Measurements from ENCODE around the gene MAST4.

Gene MAST4

GRCh38 chr5:67205981-67206380, 609.8 kb downstream of the MAST4 start:
- no peak for TF ChIP-seq CTCF (IDR thresholded peaks at IDR 0.05; ENCODE audit: low read depth, low read length, missing control alignments)
- in situ Hi-C loops (cut with HindIII; ENCODE audit: low pct_ligation_motif_present, low sequenced_read_pairs): no loop called here
- Histone ChIP-seq H3K36me3 (replicated peaks) (no peaks in the 10 kb centered on the region), H3K4me3 (ENCODE audit: low read depth, low read length) (no peak overlapping the region), H3K27me3 (replicated peaks) (no peaks in the 10 kb centered on the region), H3K27ac (no peak overlapping the region)
- DNase-seq: no peak

DNA sequence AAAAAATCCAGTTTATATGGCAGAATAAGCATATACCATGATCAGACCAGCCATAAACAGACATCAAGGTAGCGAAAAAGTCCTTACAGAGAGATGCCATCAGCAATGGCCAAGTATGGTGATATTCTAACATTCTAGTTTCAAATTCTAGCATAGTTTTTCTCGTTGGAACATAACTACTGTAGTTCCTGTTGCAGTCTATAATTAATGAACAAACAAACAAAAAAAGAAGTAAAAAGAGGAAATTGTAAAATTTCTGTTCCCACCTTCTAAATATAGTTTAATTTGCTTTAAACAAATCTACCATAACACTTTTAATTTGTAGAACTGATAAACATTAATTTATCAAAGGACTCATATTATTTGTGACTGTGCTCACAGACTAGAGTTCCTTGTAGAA, 610.3 kb downstream of the MAST4 start:
- TF ChIP-seq CTCF (IDR thresholded peaks at IDR 0.05; ENCODE audit: low read depth, low read length, missing control alignments): no peak
- H3K36me3 ChIP-seq (replicated peaks): no peaks in the 10 kb centered on the region
- no peak overlapping the region for H3K4me3 ChIP-seq (ENCODE audit: low read depth, low read length)
- no peak for DNase-seq
- H3K27me3 ChIP-seq (replicated peaks): no peaks in the 10 kb centered on the region
- in situ Hi-C loops (cut with HindIII; ENCODE audit: low pct_ligation_motif_present, low sequenced_read_pairs): no loop called here
- H3K27ac ChIP-seq: no peak overlapping the region

DNA sequence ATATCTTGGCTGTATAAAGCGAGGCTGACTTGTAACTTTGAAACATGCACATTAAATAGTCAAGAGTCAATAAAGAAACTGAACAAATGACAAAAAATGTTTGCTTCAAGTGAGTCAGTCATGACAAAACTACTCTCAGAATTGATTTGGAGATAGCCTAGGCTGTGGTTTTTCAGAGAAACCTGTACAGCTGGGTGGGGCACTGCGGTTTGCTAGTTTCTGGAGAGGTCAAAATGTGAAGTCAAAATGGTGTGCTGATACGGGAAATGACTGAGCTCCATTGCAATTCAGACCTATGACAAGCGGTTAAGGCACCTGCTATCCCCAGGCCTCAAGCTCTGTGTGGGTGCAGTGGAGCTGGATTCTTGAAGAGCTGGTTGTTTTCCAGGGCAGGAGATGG, 610.7 kb downstream of the MAST4 start:
- H3K36me3 ChIP-seq (replicated peaks): no peaks in the 10 kb centered on the region
- H3K27ac ChIP-seq: no peak overlapping the region
- in situ Hi-C loops (cut with HindIII; ENCODE audit: low pct_ligation_motif_present, low sequenced_read_pairs): no loop called here
- no peaks in the 10 kb centered on the region for H3K27me3 ChIP-seq (replicated peaks)
- no peak for TF ChIP-seq CTCF (IDR thresholded peaks at IDR 0.05; ENCODE audit: low read depth, low read length, missing control alignments)
- no peak overlapping the region for H3K4me3 ChIP-seq (ENCODE audit: low read depth, low read length)
- peak; percentile 9 for DNase-seq

GRCh38 chr5:67208403-67208802, 612.2 kb downstream of the MAST4 start:
- in situ Hi-C loops (cut with HindIII; ENCODE audit: low pct_ligation_motif_present, low sequenced_read_pairs): no loop called here
- H3K36me3 ChIP-seq (replicated peaks): no peaks in the 10 kb centered on the region
- H3K27ac ChIP-seq: no peak overlapping the region

GRCh38 chr5:67209141-67209771, 613.1 kb downstream of the MAST4 start:
- Histone ChIP-seq H3K4me3 (ENCODE audit: low read depth, low read length) (no peak overlapping the region), H3K36me3 (replicated peaks) (no peaks in the 10 kb centered on the region), H3K27me3 (replicated peaks) (no peaks in the 10 kb centered on the region), H3K27ac (no peak overlapping the region)
- peak; percentile 66 for DNase-seq
- peak; percentile 73 for TF ChIP-seq CTCF (IDR thresholded peaks at IDR 0.05; ENCODE audit: low read depth, low read length, missing control alignments)
- in situ Hi-C loops (cut with HindIII; ENCODE audit: low pct_ligation_motif_present, low sequenced_read_pairs): no loop called here

More at GRCh38 chr5:67208403-67208802, 612.2 kb downstream of the MAST4 start:
- no peak overlapping the region for H3K4me3 ChIP-seq (ENCODE audit: low read depth, low read length)
- TF ChIP-seq CTCF (IDR thresholded peaks at IDR 0.05; ENCODE audit: low read depth, low read length, missing control alignments): no peak
- no peaks in the 10 kb centered on the region for H3K27me3 ChIP-seq (replicated peaks)
- DNase-seq: no peak

DNA sequence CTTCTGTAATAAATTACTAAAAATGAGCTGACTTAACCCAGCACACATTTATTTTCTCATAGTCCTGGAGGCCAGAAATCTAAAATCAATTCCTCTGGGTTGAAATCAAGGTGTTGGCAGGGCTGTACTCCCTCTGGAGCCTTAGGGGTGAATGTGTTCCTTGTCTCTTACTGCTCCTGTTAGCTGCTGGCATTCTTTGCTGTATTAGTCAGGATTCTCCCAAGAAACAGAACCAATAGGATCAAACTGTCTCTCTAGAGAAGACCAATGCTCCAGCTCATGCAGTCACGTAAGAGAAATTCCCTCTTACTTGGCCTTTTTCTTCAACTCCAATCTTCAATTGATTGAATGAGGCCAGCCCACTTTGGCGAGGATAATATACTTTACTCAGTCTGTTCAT, 615.7 kb downstream of the MAST4 start:
- no peak overlapping the region for H3K27ac ChIP-seq
- no peak for TF ChIP-seq CTCF (IDR thresholded peaks at IDR 0.05; ENCODE audit: low read depth, low read length, missing control alignments)
- peak; percentile 69 for DNase-seq
- in situ Hi-C loops (cut with HindIII; ENCODE audit: low pct_ligation_motif_present, low sequenced_read_pairs): no loop called here
- no peak overlapping the region for H3K4me3 ChIP-seq (ENCODE audit: low read depth, low read length)
- no peaks in the 10 kb centered on the region for H3K27me3 ChIP-seq (replicated peaks)
- no peaks in the 10 kb centered on the region for H3K36me3 ChIP-seq (replicated peaks)

All from brain microvascular endothelial cell (primary cell).